NCI-H146 (cell line): Measurements from ENCODE around the gene RFX2.
"Not testable (repeated sequence)": the region's sequence is repeated elsewhere in the genome, so short reads cannot be mapped to it uniquely, and the experiment has no call there.

Experiments
- DNase-seq: peaks from one replicate; lab custom pipeline; 2025; lab: John Stamatoyannopoulos, UW

Gene RFX2

DNA sequence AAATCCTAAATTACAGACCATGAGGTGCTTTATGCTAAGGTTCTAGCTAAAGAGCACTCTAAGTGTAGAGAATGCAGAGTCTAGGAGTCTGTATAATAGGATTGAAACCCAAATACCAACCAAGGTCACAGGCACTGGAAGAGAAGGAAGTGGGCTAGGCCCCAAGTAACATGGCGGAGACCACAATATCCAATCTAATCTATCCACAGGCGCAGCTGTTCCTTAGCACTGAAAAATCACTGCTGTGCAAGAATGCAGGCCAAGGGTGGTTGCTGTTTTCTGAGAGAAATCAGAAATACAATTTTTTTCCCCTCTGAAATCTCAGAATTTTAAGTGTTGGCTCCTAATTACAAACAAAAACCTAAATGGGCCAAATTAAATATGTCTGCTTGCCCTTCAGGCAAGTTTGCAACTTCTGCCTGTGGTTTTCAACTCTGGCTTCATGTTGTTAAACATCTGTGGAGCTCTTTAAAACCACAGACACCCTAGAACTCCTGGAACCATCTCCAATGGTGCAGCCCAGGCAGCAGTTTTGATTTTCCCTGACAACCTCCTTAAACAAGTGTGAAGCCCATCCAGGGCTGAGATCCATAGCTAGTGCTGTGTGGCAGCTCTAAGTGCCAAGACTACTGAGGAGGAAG lies 138.5 kb downstream of the RFX2 start:
- DNase-seq = no peak

- no peak for DNase-seq
These were observed 140.8 kb downstream of the RFX2 start for GRCh38 chr19:5969476-5969875.

DNA sequence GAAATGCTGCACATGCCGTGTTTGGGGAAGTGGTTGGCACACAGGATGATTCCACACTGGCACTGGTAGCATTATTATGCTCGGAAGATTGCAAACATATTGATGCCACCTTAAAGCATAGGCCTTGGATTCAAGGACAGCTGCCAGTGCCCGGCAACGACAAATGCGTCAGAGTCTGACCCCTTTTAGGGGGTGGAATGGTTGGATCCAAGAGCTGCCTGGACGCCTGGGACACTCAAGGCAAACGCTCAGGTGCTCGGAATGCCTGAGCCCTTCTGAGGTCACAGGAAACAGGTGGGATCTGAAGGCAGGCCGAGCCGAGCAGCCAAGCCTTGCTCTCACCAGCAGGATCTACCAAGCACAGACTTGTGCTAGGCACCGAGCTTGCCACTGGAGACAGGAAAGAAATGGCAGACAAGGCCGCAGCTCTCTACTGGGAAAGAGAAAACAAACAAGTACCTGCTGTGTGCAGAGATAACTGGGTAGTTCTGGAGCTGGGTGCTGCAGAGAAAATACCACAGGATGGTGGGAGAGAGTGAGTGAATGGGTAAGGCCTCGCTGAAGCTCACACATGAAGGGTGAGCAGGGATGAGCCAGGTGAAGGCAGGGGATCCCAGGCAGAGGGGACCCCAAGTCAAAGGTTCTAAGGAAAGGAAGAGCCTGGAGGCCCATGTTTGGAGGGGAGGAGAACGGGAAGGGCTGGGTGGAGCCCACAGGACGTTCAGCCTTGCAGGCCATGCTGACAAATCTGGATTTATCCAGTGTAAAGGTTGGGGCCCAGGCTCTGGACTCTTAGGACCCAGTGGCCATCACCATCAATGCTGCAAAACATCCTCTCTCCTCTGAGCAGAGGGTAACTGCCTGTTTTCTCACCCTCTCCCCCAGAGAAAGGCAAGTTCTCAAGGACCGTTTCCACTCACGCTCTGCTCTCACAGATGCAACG lies 141.6 kb downstream of the RFX2 start:
- DNase-seq = no peak

- peak; percentile 43 for DNase-seq
These were observed 142.3 kb downstream of the RFX2 start for GRCh38 chr19:5967994-5968430.

DNA sequence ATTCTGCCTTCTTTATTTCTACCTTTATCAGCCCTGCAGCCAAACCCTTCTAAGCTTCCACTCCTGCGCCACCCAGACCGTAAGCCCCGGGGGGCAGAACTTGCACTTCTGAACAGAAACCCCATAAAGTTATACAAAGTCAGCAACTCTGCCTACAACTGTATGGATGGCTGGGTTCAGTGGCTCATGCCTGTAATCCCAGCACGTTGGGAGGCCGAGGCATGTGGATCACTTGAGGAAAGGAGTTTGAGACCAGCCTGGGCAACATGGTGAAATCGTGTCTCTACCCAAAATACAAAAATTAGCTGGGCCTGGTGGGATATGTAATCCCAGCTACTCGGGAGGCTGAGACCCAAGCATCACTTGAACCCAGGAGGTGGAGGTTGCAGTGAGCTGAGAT lies 142.7 kb downstream of the RFX2 start:
- DNase-seq = no peak

GRCh38 chr19:5966941-5967340 lies 143.4 kb downstream of the RFX2 start:
- DNase-seq = no peak

DNA sequence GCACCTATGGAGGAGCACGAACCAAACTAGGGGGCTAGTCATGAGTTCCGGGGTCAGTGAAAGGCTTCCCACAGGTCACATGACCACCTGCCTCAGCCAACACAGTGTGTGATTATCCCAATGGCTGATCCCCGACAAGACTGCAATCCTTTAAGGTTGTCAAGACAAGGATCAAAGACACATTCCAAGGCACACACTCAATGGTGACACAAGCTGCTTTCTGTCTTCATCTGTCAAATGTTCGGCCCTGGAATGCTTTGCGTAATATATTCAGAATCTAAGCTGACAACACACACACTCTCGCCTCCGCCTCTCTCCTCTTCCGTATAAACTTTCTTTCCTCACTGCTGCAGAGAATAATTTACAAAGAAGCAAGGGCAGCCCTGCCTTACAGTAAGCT lies 144.1 kb downstream of the RFX2 start:
- no peak for DNase-seq

GRCh38 chr19:5964816-5965565 lies 145.3 kb downstream of the RFX2 start:
- DNase-seq = no peak

DNA sequence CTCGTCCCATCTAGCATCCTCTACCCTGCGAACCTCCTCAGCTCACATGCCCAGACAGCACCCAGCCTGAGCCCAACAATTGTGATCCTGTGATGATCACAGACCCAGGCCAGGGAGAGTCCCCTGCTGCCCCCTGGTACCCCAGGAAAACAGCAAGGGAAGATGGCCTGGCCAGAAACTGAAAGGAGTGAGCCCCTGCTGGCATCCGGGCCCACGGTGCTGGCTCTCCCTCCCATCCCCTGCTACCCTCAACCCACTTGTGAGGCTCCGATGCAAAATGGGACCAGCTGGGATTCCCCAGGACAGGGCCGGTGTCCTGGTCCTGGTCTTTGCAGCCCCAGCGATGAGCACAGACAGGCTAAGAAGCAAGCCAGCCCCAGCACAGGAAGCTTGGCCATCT lies 146.4 kb downstream of the RFX2 start:
- DNase-seq = no peak

GRCh38 chr19:5963259-5963658 lies 147.0 kb downstream of the RFX2 start:
- not testable (repeated sequence) for DNase-seq

GRCh38 chr19:5961969-5962945 lies 148.0 kb downstream of the RFX2 start:
- peak; percentile 92 for DNase-seq

DNA sequence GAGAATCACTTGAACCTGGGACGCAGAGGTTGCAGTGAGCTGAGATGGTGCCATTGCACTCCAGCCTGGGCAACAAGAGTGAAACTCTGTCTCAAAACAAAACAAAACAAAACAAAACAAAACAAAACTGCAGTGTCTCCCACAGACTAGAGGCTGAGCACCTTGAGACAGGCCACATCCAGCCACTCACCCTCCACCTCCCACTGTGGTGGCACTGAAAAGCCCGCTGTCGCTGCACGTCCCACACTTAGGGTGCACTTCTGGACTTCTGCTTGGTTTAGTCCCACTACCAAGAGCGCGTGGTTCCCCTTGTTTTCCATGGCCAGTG lies 148.7 kb downstream of the RFX2 start:
- DNase-seq = not testable (repeated sequence)

DNA sequence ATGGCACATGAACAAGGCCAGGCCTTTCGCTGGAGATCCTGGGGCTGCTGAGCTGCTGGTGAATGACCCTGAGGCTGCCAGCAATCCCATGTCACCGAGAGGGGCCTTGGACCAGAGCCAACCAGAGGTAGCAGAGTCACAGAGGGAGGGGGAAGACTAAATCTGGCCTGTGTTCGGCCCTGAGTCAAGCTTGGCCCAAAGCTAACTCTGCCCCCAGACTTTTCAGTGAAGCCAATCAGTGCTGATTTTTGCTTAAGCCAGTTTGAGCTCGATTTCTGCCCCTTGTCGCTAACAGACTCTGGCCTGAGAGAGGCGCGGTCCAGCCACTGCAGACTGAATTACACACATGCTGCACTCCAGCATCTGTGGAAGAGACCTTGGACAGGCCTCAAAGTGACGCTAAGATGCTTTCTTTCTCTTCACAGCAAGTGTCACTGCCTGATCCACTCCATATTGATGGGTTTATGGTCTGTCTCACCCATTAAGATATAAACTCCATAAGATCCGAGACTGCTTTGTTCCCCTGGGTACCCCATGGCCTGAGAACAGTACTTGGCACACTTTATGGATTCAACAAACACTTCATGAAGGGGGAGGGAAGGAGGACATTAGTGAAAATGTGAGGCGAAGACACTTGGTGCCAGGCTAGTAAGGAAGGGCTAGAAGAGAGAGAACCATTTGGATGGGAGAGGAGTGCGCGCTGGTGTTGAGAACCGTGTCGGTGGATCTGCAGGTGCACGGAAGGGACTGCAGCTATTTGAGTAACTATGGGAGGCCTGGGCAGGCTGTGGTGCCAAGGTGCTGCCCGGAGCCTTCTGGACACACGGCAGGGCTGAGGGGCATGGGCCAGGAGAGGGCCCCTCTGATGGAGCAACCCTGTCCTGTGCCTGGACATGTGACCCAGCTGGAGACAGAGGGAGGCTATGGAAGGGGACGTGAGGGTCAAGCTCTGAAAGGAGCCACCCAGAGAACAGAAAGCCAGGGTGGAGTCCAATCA lies 150.0 kb downstream of the RFX2 start:
- no peak for DNase-seq

DNA sequence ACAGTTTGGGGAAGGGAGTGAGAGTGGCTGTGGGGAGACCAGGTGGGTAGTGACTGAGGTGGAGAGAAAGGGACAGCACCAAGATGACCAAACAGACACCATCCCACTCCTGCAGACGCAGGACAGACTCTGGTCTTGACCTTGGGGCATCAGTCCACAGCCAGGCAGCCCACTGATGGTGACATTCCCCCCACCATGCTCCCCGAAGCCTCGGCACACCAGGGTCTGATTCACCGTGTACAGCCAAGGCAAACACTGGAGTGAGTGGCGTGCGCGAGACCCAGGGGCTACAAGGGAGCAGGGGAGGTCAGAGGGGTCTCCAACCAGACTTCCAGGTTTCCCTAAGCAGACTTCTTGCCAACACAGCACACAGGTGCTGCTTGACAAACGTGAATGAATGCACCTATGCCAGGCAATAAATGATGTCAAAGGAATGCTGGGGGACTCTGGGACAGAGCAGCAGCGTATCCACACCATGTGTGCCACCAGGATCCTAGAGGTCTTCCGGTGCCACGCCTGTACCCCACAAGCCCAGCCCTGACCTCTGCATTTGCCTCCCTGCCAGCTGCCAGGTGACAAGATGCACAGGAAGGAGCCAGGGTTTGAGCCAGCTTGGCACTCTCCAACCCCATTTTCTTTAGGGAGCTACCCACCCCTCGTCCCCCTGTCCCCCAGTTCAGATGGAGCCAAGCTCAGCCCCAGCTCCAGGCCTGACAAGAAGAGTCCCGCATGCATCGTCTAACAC lies 150.9 kb downstream of the RFX2 start:
- DNase-seq = no peak

GRCh38 chr19:5958851-5959122 lies 151.5 kb downstream of the RFX2 start:
- no peak for DNase-seq

- no peak for DNase-seq
These were observed 152.0 kb downstream of the RFX2 start for GRCh38 chr19:5958074-5958850.

GRCh38 chr19:5957170-5957569 lies 153.1 kb downstream of the RFX2 start:
- peak; percentile 56 for DNase-seq

- no peak for DNase-seq
These were observed 153.6 kb downstream of the RFX2 start for GRCh38 chr19:5956728-5957127.

DNA sequence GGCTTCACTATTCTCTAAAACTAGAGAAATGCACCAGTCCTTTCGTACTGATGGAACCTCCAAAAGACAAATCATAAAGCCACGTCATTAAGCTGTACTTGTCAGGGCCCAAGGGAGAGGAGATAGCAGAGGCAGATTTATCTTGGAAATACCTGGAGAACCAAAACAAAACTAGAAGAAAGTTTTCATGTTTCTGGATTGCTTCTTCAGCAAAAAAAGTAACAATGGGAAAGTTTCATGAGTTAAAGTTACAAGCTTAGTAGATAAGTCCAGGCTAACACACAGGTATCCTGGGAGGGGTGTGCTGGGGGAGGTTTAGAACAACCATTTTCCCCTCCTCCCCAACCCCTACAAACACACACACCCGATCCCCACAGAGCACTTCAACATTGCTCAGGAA lies 154.0 kb downstream of the RFX2 start:
- no peak for DNase-seq
